ENCODE measurements around the gene SYNE4. TPM values are rescaled to one million over a fixed set of nuclear protein-coding genes. Genes with fewer than 3 reads are reported as not detected.
A peak's percentile ranks its signal among the peaks of the same experiment; 100 is the strongest.

The SYNE4 gene
- total RNA-seq, 1 donor from 2014 or later, result 2.3 TPM

DNA sequence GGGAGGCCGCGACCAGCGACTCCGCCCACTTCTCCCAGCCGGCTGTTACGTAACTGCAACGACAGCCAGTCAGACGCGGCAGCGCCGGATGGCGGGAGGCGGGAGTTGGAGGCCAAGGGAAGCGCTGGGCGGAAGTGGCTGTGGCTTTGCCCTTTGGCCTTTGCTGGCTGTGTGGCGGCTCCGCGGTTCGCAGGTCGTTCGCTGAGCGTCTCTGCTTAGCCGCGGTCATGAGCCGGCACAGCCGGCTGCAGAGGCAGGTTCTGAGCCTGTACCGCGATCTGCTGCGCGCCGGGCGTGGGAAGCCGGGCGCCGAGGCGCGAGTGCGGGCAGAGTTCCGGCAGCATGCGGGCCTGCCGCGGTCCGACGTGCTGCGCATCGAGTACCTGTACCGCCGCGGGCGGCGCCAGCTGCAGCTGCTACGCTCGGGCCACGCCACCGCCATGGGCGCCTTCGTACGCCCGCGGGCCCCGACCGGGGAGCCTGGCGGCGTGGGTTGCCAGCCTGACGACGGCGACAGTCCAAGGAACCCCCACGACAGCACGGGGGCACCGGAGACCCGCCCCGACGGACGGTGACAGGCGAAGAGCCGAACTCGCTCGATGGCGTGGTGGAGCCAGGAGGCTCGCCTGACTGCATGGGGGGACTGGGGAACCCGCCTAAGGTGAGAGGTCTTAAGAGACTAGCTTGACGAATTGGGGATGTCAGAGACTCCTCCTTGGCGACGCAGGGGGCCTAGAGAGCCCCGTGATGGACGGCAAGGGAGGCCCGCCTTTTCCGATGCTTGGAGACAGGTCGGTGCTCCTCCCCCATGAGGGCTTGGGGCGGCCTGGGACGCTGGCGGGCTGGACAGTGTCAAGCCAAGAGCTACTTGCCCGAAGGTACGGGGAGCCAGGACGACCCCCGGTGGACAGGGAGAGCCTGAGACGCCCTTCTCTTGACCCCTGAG is 13.3 kb downstream of the SYNE4 start, which contains the start of gene SDHAF1:
Gene SDHAF1, plus strand, starts transcription at position 141 of the 946 bp plus-strand sequence. Its CDS starts 87 bp downstream, at position 228.
- Histone ChIP-seq H3K4me3 (peak within 1 kb of the TSS; percentile 59), H3K9me3 (ENCODE audit: low read depth) (no peaks in the 10 kb centered on the region), H3K4me2 (peak within 1 kb of the TSS; percentile 83), H3K27ac (no peak within 1 kb of the TSS), H2AFZ (replicated peaks) (peak within 1 kb of the TSS; percentile 58), H3K4me1 (no peaks in the 10 kb centered on the region), H4K20me1 (ENCODE audit: low read depth) (peaks cover 12% of the 10 kb centered on the region), H3F3A (ENCODE audit: low read depth) (peaks cover 14% of the 10 kb centered on the region), H3K36me3 (no peaks in the 10 kb centered on the region), H3K79me2 (ENCODE audit: low read depth) (peaks cover 13% of the 10 kb centered on the region), H3K27me3 (peaks cover under 1% of the 10 kb centered on the region), H3K9ac (no peak within 1 kb of the TSS)
- Mint-ChIP-seq H3K4me3 (peak within 1 kb of the TSS; percentile 89), H3K27ac (peak within 1 kb of the TSS; percentile 78), H3K36me3 (peaks cover 3% of the 10 kb centered on the region), H3K4me1 (peaks cover 30% of the 10 kb centered on the region), H3K9me3 (no peaks in the 10 kb centered on the region), H3K27me3 (ENCODE audit: insufficient read depth, low read depth) (peaks cover 2% of the 10 kb centered on the region)
- DNase-seq (ENCODE audit: low spot score), result peak; percentile 96
- TF ChIP-seq, protein P1, sequence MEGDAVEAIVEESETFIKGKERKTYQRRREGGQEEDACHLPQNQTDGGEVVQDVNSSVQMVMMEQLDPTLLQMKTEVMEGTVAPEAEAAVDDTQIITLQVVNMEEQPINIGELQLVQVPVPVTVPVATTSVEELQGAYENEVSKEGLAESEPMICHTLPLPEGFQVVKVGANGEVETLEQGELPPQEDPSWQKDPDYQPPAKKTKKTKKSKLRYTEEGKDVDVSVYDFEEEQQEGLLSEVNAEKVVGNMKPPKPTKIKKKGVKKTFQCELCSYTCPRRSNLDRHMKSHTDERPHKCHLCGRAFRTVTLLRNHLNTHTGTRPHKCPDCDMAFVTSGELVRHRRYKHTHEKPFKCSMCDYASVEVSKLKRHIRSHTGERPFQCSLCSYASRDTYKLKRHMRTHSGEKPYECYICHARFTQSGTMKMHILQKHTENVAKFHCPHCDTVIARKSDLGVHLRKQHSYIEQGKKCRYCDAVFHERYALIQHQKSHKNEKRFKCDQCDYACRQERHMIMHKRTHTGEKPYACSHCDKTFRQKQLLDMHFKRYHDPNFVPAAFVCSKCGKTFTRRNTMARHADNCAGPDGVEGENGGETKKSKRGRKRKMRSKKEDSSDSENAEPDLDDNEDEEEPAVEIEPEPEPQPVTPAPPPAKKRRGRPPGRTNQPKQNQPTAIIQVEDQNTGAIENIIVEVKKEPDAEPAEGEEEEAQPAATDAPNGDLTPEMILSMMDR (IDR thresholded peaks at IDR 0.05), result no peak
- TF ChIP-seq EZH2phosphoT487 (IDR thresholded peaks at IDR 0.05) (no peak), EZH2 (IDR thresholded peaks at IDR 0.05) (peak; percentile 28)

GRCh38 chr19:35993923-35994598 is 14.6 kb downstream of the SYNE4 start:
- no peaks in the 10 kb centered on the region for H3K36me3 ChIP-seq
- TF ChIP-seq, protein P1 (IDR thresholded peaks at IDR 0.05), result peak; percentile 16
- TF ChIP-seq EZH2 (IDR thresholded peaks at IDR 0.05) (no peak), EZH2phosphoT487 (IDR thresholded peaks at IDR 0.05) (no peak)
- no peaks in the 10 kb centered on the region for H3K4me1 ChIP-seq
- H4K20me1 ChIP-seq (ENCODE audit: low read depth), result peaks cover 12% of the 10 kb centered on the region
- no peak overlapping the region for H3K4me3 ChIP-seq
- H3F3A ChIP-seq (ENCODE audit: low read depth), result peaks cover 14% of the 10 kb centered on the region
- Mint-ChIP-seq H3K27me3 (ENCODE audit: insufficient read depth, low read depth) (peaks cover 2% of the 10 kb centered on the region), H3K4me1 (peaks cover 30% of the 10 kb centered on the region), H3K4me3 (peak overlapping the region; percentile 43), H3K9me3 (no peaks in the 10 kb centered on the region), H3K36me3 (peaks cover 3% of the 10 kb centered on the region), H3K27ac (no peak overlapping the region)
- H2AFZ ChIP-seq (replicated peaks), result no peak overlapping the region
- no peak overlapping the region for H3K4me2 ChIP-seq
- peaks cover 6% of the 10 kb centered on the region for H3K27me3 ChIP-seq
- H3K27ac ChIP-seq, result no peak overlapping the region
- DNase-seq (ENCODE audit: low spot score), result peak; percentile 38
- no peaks in the 10 kb centered on the region for H3K9me3 ChIP-seq (ENCODE audit: low read depth)
- no peak overlapping the region for H3K9ac ChIP-seq
- peaks cover 13% of the 10 kb centered on the region for H3K79me2 ChIP-seq (ENCODE audit: low read depth)

DNA sequence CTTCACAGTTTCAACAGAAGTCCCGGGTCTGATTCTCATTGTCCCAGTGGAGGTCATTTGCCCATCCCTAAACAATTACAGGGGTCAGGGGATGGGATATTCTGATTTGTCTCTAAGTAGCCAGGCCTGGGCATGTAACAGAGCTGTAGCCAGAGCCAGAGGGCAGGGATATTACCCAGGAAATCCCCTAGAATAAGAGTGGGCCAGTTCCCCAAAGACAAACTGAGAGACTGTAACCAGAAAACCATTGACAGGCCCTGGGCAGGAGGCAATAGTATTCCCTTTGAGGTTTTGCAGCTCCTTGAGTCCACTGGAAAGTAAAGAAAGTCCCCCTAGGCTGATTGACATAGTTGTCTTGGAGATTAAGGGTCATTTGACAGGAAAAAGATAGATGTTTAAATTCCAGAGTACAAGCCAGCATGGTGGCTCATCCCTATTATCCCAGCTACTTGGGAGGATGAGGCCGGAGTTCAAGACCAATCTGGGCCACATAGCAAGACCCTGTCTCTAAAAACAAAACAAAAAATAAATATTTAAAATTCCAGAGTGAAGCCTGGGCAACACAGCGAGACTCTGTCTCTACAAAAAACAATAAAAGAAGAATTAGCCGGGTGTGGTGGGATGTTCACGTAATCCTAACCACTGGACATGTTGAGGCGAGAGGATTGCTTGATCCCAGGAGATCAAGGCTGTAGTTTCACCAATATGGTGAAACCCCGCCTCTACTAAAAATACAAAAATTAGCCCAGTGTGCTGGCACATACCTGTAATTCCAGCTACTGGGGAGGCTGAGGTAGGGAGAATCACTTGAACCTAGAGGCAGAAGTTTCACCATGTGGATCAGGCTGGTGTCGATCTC is 15.5 kb downstream of the SYNE4 start:
- DNase-seq (ENCODE audit: low spot score), result no peak
- H2AFZ ChIP-seq (replicated peaks), result no peak overlapping the region
- peak overlapping the region; percentile 21 for H3K4me3 Mint-ChIP-seq
- no peak overlapping the region for H3K27ac ChIP-seq
- no peak overlapping the region for H3K4me3 ChIP-seq
- H4K20me1 ChIP-seq (ENCODE audit: low read depth), result peaks cover 12% of the 10 kb centered on the region
- H3F3A ChIP-seq (ENCODE audit: low read depth), result peaks cover 14% of the 10 kb centered on the region
- H3K27me3 ChIP-seq, result peaks cover 14% of the 10 kb centered on the region
- TF ChIP-seq EZH2 (IDR thresholded peaks at IDR 0.05) (no peak), EZH2phosphoT487 (IDR thresholded peaks at IDR 0.05) (no peak)
- TF ChIP-seq, protein P1 (IDR thresholded peaks at IDR 0.05), result no peak
- peaks cover 3% of the 10 kb centered on the region for H3K36me3 Mint-ChIP-seq
- no peak overlapping the region for H3K9ac ChIP-seq
- H3K79me2 ChIP-seq (ENCODE audit: low read depth), result peaks cover 13% of the 10 kb centered on the region
- peaks cover 3% of the 10 kb centered on the region for H3K9me3 Mint-ChIP-seq
- peaks cover 30% of the 10 kb centered on the region for H3K4me1 Mint-ChIP-seq
- peak overlapping the region; percentile 42 for H3K27ac Mint-ChIP-seq
- H3K4me1 ChIP-seq, result no peaks in the 10 kb centered on the region
- H3K4me2 ChIP-seq, result no peak overlapping the region
- H3K9me3 ChIP-seq (ENCODE audit: low read depth), result no peaks in the 10 kb centered on the region
- H3K36me3 ChIP-seq, result no peaks in the 10 kb centered on the region
- H3K27me3 Mint-ChIP-seq (ENCODE audit: insufficient read depth, low read depth), result peaks cover 2% of the 10 kb centered on the region
